T-cell (primary cell): ENCODE measurements around the gene AKR1C2. TPM values are rescaled to one million over a fixed set of nuclear protein-coding genes. Genes with fewer than 3 reads are reported as not detected.
"Not testable (repeated sequence)": the region's sequence is repeated elsewhere in the genome, so short reads cannot be mapped to it uniquely, and the experiment has no call there.

Source experiments
- ATAC-seq, 4 experiments: fragments of 200-7000 bp in 3 of 4; fragments of 150-1000 bp in 1 of 4; cut with Tn5 transposase; replicated peaks in 1 of 4; 1 replicate in 3 of 4; 2 replicates in 1 of 4; pipeline ENCODE4 v1.10.0; 2021; ENCODE audit warnings: moderate library complexity in 3 of 4, mild to moderate bottlenecking in 2 of 4, moderate number of reproducible peaks in 1 of 4
- CTCF ChIA-PET, 2 donors: fragments of 300-600 bp; sonication (Branson Sonifier 250); formaldehyde crosslinking; loops; one replicate each; lab custom pipeline; 2022; ENCODE audit warnings: antibody characterized with exemption in 2 of 2; lab: Charles Lee
- POLR2A ChIA-PET, 2 donors: fragments of 300-600 bp; sonication (Branson Sonifier 250); formaldehyde crosslinking; loops; one replicate each; lab custom pipeline; 2022; ENCODE audit warnings: antibody characterized with exemption in 2 of 2; lab: Charles Lee
- DNase-seq, 35 experiments: peaks; one replicate each; pipeline versions ENCODE4 v3.0.0 to v3.0.0-alpha.2; 2013 to 2023
- H3K27ac ChIP-seq: one replicate; pipeline ENCODE4 v1.5.1; 2013; ENCODE audit warnings: low read length
- H3K27me3 ChIP-seq, 2 experiments: replicated peaks in 1 of 2; 1 replicate in 1 of 2; 2 replicates in 1 of 2; pipeline versions ENCODE4 v1.6.1 to v1.7.0; 2013; ENCODE audit warnings: low read length in 1 of 2, mixed read lengths in 1 of 2; ENCODE audit not compliant: control insufficient read depth in 2 of 2, insufficient read depth in 2 of 2; ENCODE audit errors: extremely low read depth in 1 of 2
- H3K36me3 ChIP-seq, 2 donors: 1 replicate in 1 of 2; 2 replicates in 1 of 2; pipeline versions ENCODE4 v1.6.1 to v1.7.0; 2013; ENCODE audit warnings: low read length in 1 of 2; ENCODE audit not compliant: control insufficient read depth in 2 of 2, insufficient read depth in 1 of 2; ENCODE audit errors: extremely low read depth in 1 of 2
- H3K4me1 ChIP-seq, 2 experiments: 1 replicate in 1 of 2; 2 replicates in 1 of 2; pipeline versions ENCODE4 v1.6.1 to v1.7.0; 2013; ENCODE audit warnings: low read length in 2 of 2, mixed read lengths in 1 of 2; ENCODE audit not compliant: insufficient read depth in 2 of 2, control insufficient read depth in 1 of 2; ENCODE audit errors: extremely low read depth in 1 of 2
- H3K4me3 ChIP-seq, 2 donors: 1 replicate in 1 of 2; 2 replicates in 1 of 2; pipeline versions ENCODE4 v1.5.1 to v1.7.0; 2013; ENCODE audit warnings: mild to moderate bottlenecking in 2 of 2, low read length in 1 of 2, moderate library complexity in 1 of 2; ENCODE audit not compliant: control insufficient read depth in 1 of 2; ENCODE audit errors: extremely low read depth in 1 of 2
- H3K9me3 ChIP-seq: 2 replicates; pipeline ENCODE4 v1.7.0; 2013
- H3K27ac Mint-ChIP-seq, 2 donors: one replicate each; pipeline ENCODE4 v1.8.0; 2020 to 2021; ENCODE audit warnings: mild to moderate bottlenecking in 2 of 2, mixed read lengths in 2 of 2
- H3K27me3 Mint-ChIP-seq, 2 donors: one replicate each; pipeline ENCODE4 v1.8.0; 2021 to 2022; ENCODE audit warnings: mixed read lengths in 2 of 2
- H3K36me3 Mint-ChIP-seq: one replicate; pipeline ENCODE4 v1.8.0; 2021; ENCODE audit warnings: mixed read lengths
- H3K4me1 Mint-ChIP-seq, 3 donors: one replicate each; pipeline ENCODE4 v1.8.0; 2020 to 2022; ENCODE audit warnings: mixed read lengths in 3 of 3, mild to moderate bottlenecking in 1 of 3
- H3K4me3 Mint-ChIP-seq, 3 donors: one replicate each; pipeline ENCODE4 v1.8.0; 2020 to 2022; ENCODE audit warnings: mild to moderate bottlenecking in 3 of 3, mixed read lengths in 3 of 3, moderate library complexity in 3 of 3
- H3K9me3 Mint-ChIP-seq, 3 donors: one replicate each; pipeline ENCODE4 v1.8.0; 2020 to 2022; ENCODE audit warnings: mixed read lengths in 3 of 3
- WGBS: methylation state at CpG from one replicate; pipeline ENCODE4 v1.1.5; 2013; ENCODE audit warnings: missing lambda C conversion rate; ENCODE audit not compliant: insufficient coverage; 5-methylcytosine and 5-hydroxymethylcytosine counted together
- total RNA-seq, 35 experiments: library from RNA in 6 of 35; stranded (reverse) in 6 of 35; fragments of 120-200 nt in 1 of 35; gene quantifications; one replicate each; pipeline versions ENCODE4 v1.2.1 to v1.2.4 and lab custom pipeline; 2013 to 2026

Gene AKR1C2
- total RNA-seq, 5 donors from 2014 or later (not counting 1 experiment from before 2014, with no cell fraction given), result 0.15 to 0.47 (median 0.41) TPM; not detected in 2

DNA sequence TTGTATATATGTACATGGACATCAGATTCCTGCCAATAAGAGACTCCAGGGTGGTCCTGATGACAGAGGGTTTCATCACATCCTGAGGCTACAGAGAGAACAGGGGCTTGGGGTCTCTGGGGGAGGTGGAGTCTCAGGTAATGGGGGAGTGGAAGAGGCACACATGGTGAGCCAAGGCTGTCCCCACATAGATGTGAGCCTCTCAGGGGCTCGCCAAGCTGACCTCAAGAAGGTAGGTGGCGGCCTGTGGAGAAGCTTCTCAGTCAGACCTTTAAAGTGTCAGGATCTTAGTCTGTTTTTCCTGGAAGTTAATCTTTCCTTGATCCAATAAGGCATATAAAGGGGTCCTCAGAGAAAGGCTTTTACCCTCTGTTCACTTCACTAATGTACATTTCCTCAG, 62.7 kb downstream of the AKR1C2 start:
- H3K4me3 Mint-ChIP-seq, ATAC-seq, H3K27me3 Mint-ChIP-seq, H3K36me3 Mint-ChIP-seq, H3K36me3 ChIP-seq, H3K27ac ChIP-seq, CTCF ChIA-PET, DNase-seq, H3K4me1 ChIP-seq, H3K27me3 ChIP-seq, H3K27ac Mint-ChIP-seq, POLR2A ChIA-PET, H3K9me3 Mint-ChIP-seq, H3K4me1 Mint-ChIP-seq, H3K9me3 ChIP-seq, H3K4me3 ChIP-seq: not testable (repeated sequence)
- WGBS, result 62% methylated on average over 2 of the region's 2 CpGs

- CTCF ChIA-PET, H3K27ac ChIP-seq, H3K36me3 ChIP-seq, H3K4me3 Mint-ChIP-seq, H3K36me3 Mint-ChIP-seq, POLR2A ChIA-PET, H3K4me1 ChIP-seq, H3K9me3 Mint-ChIP-seq, H3K27ac Mint-ChIP-seq, DNase-seq, H3K9me3 ChIP-seq, H3K27me3 ChIP-seq, H3K4me3 ChIP-seq, ATAC-seq, H3K4me1 Mint-ChIP-seq: not testable (repeated sequence)
- WGBS, result no CpG with 5 or more reads among the region's 6 CpGs
- H3K27me3 Mint-ChIP-seq, result peaks cover 0 to 11% of the 10 kb centered on the region in 2 donors
Observed at GRCh38 chr10:4940073-4940428, 63.6 kb downstream of the AKR1C2 start.

DNA sequence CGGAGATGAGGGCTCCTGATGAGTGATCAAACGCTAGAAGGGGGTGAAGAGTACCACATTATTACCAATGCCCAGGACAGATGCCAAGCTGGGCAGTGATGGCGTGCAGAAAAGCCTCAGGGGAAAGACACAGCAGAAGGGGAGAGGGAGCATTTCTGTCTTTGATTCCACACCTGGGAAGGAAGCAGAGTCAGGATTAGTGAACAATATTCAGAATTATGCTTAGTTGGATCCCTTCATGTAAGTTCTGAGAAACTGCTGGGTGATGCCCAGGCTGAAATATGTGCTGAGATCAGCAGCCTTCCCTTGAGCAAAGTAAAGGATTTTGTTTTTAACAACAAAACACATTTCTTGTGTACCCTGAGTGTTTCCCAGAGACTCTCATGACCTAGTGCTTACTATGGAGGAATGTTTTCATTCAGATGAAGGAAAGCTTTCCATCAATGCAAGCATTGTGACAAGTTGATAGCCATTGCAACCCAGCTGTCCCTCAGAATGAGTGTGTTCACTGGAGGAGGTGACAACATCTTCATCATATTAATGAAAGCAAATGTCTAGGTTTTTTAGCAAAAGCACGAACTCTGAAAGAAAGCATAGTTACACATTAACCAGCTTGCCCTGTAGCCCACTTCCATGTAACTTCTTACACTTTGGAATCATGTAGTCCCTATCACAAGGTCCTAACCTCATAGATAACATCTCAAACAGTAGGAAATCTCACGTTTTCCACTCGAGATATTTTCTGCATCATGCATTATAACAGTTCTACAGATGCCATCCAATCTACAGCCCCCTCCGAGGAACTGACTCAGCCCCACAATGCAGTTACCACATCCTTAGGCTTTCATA, 64.2 kb downstream of the AKR1C2 start:
- no peaks in the 10 kb centered on the region for H3K36me3 ChIP-seq
- no peaks in the 10 kb centered on the region for H3K9me3 ChIP-seq
- Mint-ChIP-seq H3K36me3 (no peaks in the 10 kb centered on the region), H3K27me3 (peaks cover 0 to 11% of the 10 kb centered on the region in 2 donors), H3K4me3 (no peak overlapping the region), H3K9me3 (no peaks in the 10 kb centered on the region), H3K4me1 (no peaks in the 10 kb centered on the region), H3K27ac (no peak overlapping the region)
- DNase-seq, result no peak
- ChIA-PET CTCF (interaction anchor here in 1 of 2 donors (0.6 kb wide), 1 partner anchor 188 kb away, joined by 8 read pairs; no protein-coding TSS in a partner anchor), POLR2A (no interaction called here)
- H3K27ac ChIP-seq, result no peak overlapping the region
- 76% methylated on average over 5 of the region's 7 CpGs for WGBS
- no peaks in the 10 kb centered on the region for H3K4me1 ChIP-seq
- H3K4me3 ChIP-seq, result no peak overlapping the region
- H3K27me3 ChIP-seq, result peaks cover 0 to 3% of the 10 kb centered on the region in 2 experiments
- no peak for ATAC-seq

Other genes with a start within 250 kb of the AKR1C2 start
- 10 to 100 TPM in 3 of 5 donors, 1 to 10 TPM in 2; 3.7 to 24.5 (median 10.8) TPM for gene AKR1E2, start 177.7 kb downstream of the AKR1C2 start, total RNA-seq
- 1 to 10 TPM; 1.1 to 4.8 (median 3.0) TPM for gene AKR1C1, start 40.4 kb downstream of the AKR1C2 start, total RNA-seq
- 10 to 100 TPM in 1 of 5 donors, 1 to 10 TPM in 4; 1.1 to 13.6 (median 4.2) TPM for gene AKR1C3, start 90.6 kb upstream of the AKR1C2 start, total RNA-seq
- gene AKR1C8, start 181.3 kb upstream of the AKR1C2 start, total RNA-seq, result 1 to 10 TPM in 3 of 5 donors, under 1 TPM in 1, not detected in 1; 0.46 to 2.0 (median 1.6) TPM
- gene AKR1C4, start 193.0 kb upstream of the AKR1C2 start, total RNA-seq, result under 1 TPM in 1 of 5 donors, not detected in 4; 0.23 TPM